ENCODE data around the gene VEZF1.

Gene VEZF1

DNA sequence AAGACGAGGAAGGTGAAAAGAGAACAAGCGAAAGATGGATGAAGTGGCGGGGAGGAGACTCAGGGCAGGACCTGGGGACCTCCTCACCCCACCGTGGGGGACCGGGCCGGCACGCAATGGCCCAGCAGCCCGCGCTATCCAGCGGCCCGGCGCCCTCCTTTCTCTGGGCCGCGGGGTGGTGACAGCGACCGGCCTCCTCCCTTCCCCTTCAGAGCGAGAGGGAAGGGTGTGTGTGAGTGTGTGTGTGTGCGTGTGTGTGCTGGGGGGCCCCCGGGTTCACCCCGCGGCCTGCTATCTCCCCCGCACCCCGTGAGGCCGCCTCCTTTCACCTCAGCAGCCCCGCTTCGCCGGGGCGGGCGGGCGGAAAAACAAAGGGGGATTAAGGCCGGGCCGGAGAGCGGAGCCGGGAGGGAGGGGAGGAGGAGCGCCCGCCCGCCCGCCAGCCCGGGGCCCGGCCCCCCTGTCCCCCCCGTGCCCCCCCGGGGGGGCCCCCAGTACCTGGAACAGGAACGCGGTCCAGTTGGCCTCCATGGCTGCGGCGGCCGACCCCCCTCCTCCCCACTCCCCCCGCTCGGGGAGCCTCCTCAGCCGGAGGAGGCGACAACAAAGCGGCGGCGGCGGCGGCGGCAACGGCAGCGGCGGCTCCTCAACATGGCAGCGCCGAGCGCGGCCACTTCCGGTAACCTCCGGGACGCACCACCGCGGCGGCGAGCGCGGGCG, at the start of gene VEZF1:
Gene VEZF1 (minus strand): TSS at position 674 of the 720 bp plus-strand sequence. CDS start 143 bp downstream, at position 531.
- DNase-seq = peak; percentile 69 to 74

- DNase-seq = no peak
These were observed 44.8 kb upstream of the VEZF1 start for GRCh38 chr17:58032691-58033415.

GRCh38 chr17:58028578-58028977, 40.5 kb upstream of the VEZF1 start:
- no peak for DNase-seq

DNA sequence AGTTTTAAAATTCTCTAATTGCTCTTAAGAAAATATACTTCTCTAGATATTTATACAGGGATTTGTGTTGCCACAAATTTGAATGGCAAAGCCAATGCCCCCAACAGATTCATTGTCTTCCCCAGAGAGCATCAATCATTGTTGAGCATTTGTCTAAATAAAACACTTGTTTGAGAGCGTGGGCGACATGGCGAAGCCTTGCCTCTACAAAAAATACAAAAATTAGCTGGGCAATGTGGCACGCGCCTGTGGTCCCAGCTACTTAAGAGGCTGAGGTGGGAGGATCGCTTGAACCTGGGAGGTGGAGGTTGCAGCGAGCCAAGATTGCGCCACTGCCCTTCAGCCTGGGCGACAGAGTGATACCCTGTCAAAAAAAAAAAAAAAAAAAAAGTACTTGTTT, 32.3 kb upstream of the VEZF1 start:
- DNase-seq = no peak

- DNase-seq = no peak
These were observed 31.5 kb upstream of the VEZF1 start for GRCh38 chr17:58019521-58019920.

GRCh38 chr17:58019039-58019438, 31.0 kb upstream of the VEZF1 start:
- DNase-seq = no peak

GRCh38 chr17:58010067-58010799, 22.2 kb upstream of the VEZF1 start:
- DNase-seq = no peak

GRCh38 chr17:58007781-58008706, 20.0 kb upstream of the VEZF1 start:
- DNase-seq = no peak

DNA sequence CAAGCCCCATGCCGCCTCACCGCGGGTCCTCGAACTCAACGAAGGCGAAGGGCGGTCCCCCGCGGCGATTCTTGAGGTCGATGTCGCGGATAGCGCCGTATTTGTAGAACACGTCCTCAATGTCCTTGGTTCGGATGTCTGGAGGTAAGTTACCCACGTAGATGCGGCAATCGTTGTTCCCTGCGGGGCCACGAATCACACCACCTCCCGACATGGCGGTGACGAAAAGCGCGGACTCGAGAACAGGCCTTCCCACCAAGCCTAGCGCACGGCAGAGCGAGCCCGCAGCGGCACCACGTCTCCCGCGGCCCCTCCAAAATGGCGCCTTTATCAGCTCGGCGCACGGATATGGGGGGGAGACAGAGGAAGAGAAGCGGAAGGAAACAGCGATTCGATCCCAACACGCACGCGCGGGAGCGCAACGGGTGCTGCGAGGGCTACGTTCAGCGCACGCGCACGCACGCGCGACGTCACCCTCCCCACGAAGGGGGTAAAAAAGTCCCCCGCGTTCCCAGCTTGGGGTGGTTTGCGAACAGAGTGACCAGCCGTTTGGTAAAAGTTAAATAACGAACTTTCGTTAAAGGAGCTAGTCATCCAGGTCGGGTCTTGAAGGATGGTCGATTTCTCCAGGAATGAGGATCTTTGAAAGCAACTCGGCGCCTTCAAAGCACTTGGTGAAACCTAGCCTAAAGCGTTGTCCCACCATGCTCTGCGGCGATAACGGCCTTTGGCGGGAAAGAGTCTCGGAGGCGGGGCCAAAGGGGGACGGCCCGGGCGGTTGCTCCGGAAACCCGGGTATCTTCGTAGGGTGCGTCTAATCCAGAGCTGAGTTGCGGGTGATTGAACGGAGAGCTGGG, 19.1 kb upstream of the VEZF1 start, which contains the start of gene SRSF1:
Gene SRSF1 (minus strand): TSS at position 323 of the 857 bp plus-strand sequence. CDS start 109 bp downstream, at position 214.
- peak; percentile 96 for DNase-seq

DNA sequence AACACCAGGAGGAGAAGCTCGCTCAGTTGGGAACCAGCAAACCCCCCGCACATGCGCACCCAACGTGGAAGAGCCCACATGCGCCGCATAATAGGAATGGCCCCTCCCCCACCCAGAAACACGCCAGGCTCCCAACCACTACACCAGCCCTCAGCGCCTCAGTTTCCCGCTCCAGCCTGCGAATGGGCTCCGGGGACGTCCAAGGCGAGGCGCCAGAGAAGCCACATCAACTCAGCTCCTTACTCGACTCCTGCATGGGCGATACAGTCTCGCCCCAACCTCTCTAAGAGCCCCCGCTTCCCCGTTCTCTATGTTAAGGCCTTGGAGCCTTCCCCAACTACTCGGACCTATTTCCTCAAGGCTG, 18.5 kb upstream of the VEZF1 start:
- DNase-seq = peak; percentile 56 to 57

- DNase-seq = no peak
These were observed 17.9 kb upstream of the VEZF1 start for GRCh38 chr17:58005728-58006559.

- no peak for DNase-seq
These were observed 17.1 kb upstream of the VEZF1 start for GRCh38 chr17:58005031-58005727.

DNA sequence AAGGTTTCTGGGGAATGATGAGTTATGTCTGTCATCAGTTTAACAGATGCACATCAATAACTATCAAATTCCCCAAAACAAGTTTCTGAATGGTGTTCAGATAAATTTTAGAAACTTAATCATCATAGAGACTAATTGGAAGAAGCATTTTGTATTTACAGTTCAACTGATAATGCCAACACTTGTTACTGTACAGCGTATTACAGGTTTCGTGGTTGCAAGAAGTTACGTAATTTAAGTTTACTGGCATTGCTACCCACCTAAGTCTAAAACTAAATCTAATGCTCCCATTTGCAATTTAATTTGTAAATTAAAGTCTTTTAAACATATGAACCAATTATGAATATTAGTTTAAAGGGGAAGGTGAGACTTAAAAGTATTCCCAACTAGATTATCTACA, 16.0 kb upstream of the VEZF1 start:
- no peak for DNase-seq

- no peak for DNase-seq
These were observed 14.9 kb upstream of the VEZF1 start for GRCh38 chr17:58002973-58003372.

- no peak for DNase-seq
These were observed 14.3 kb upstream of the VEZF1 start for GRCh38 chr17:58002154-58002948.

GRCh38 chr17:58001461-58002124, 13.5 kb upstream of the VEZF1 start:
- no peak for DNase-seq

DNA sequence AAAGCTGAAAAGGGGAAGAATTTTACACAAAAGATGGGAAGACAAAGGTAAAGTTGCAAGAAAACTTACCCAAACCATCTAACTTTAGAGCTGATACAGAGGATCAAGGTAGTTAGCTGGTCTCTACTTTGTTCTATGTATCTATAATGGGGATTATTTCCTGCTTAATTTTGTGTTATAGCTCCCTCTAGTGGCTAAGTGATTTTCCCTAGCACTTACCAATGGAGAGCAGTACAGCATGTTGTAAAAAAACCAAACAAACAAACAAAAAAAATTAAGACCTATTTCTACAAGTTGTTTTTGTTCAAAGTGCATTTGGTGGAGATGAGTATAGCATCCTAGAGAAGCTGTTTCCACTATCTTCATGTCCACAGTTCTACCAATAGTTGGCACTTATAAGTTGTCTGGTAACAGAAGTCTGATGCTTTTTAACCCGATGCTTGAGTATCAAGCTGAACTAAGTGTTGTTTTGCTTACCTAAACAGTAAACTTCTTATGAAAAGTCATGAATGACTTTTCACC, 11.5 kb upstream of the VEZF1 start:
- no peak for DNase-seq

DNA sequence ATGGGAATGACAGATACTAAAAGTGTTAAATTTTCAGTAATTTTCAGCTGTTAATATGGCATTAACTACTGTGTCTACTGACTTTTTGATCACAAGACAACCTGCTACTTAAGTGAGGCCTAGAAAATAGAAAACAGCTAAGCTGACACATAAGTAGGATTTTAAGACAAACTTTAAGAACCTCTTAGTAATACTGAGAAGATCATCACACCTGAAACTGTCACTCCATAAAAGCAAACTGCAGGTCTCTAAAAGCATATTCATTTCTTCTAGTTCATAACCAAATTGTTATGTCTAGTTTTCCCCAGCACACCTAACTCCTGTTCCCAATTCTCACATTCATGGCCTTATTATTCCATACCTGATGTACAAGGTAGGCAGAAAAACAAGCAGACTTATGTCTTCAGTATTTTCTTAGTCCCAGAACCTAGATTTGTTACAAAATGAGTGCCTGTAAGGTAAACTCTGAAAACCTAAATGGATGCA, 11.0 kb upstream of the VEZF1 start:
- no peak for DNase-seq

Measured in activated CD4-positive, alpha-beta T cell treated with anti-CD3 and anti-CD28 coated beads, Interleukin-2, amount 50 U/mL, for 4 hours (primary cell).